Lung (tissue), 12 donors: Measurements from ENCODE around the gene AOAH. TPM values are rescaled to one million over a fixed set of nuclear protein-coding genes. Genes with fewer than 3 reads are reported as not detected.

Experiments used
- ATAC-seq: fragments of 200-7000 bp; cut with Tn5 transposase; one replicate; pipeline ENCODE4 v1.9.1; 2020; ENCODE audit warnings: moderate number of reproducible peaks; ENCODE audit not compliant: insufficient read depth, low FRiP score
- DNase-seq, 3 donors: peaks; one replicate each; pipeline ENCODE4 v3.0.0-alpha.2; 2013 to 2017
- H3K27ac ChIP-seq, 2 donors: one replicate each; pipeline ENCODE4 v1.5.1; 2013; ENCODE audit warnings: mild to moderate bottlenecking in 2 of 2, moderate library complexity in 2 of 2, control low read depth in 1 of 2, inconsistent platforms in 1 of 2, low read depth in 1 of 2, low read length in 1 of 2
- H3K27me3 ChIP-seq, 3 donors: one replicate each; pipeline ENCODE4 v1.5.1; 2013; ENCODE audit warnings: low read length in 2 of 3; ENCODE audit not compliant: control insufficient read depth in 3 of 3, insufficient read depth in 3 of 3
- H3K36me3 ChIP-seq, 4 donors: one replicate each; pipeline ENCODE4 v1.5.1; 2013; ENCODE audit warnings: low read length in 4 of 4, mild to moderate bottlenecking in 1 of 4, moderate library complexity in 1 of 4; ENCODE audit not compliant: control insufficient read depth in 4 of 4, insufficient read depth in 4 of 4
- H3K4me1 ChIP-seq, 5 donors: one replicate each; pipeline ENCODE4 v1.5.1; 2013; ENCODE audit warnings: low read length in 5 of 5, mild to moderate bottlenecking in 2 of 5, moderate library complexity in 1 of 5; ENCODE audit not compliant: control insufficient read depth in 5 of 5, insufficient read depth in 5 of 5
- H3K4me3 ChIP-seq: one replicate; pipeline ENCODE4 v1.5.1; 2013; ENCODE audit warnings: mild to moderate bottlenecking, control low read depth, moderate library complexity
- H3K9ac ChIP-seq, 2 donors: one replicate each; pipeline ENCODE4 v1.5.1; 2013; ENCODE audit warnings: low read length in 2 of 2, control low read depth in 1 of 2; ENCODE audit not compliant: insufficient read depth in 1 of 2
- H3K9me3 ChIP-seq, 4 donors: one replicate each; pipeline ENCODE4 v1.5.1; 2013; ENCODE audit warnings: low read length in 3 of 4, mild to moderate bottlenecking in 1 of 4, moderate library complexity in 1 of 4; ENCODE audit not compliant: control insufficient read depth in 4 of 4, insufficient read depth in 3 of 4
- CTCF ChIP-seq: IDR thresholded peaks from 2 replicates; pipeline ENCODE4 v1.5.1; 2012; ENCODE audit warnings: mild to moderate bottlenecking; ENCODE audit errors: control extremely low read depth, extremely low read depth
- WGBS, 2 donors: extraction: QIAGEN DNeasy Blood & Tissue Kit; methylation state at CpG; one replicate each; pipeline ENCODE4 v1.1.7; 2013; 5-methylcytosine and 5-hydroxymethylcytosine counted together
- polyA plus RNA-seq, 2 donors: library from polyadenylated mRNA; stranded (reverse); fragments of 200-250 nt; gene quantifications; one replicate each; pipeline ENCODE4 v1.2.1, GENCODE V29; 2013
- total RNA-seq, 2 donors: library from RNA; depleted of rRNA in 1 of 2; stranded (reverse); fragments of >200 nt in 1 of 2; gene quantifications; one replicate each; pipeline ENCODE4 v1.2.1, GENCODE V29; 2014 to 2021
- donor health status: control.
- donor health status: control.
- donor health status: Bipolar disorder and iron deficiency.
- donor health status: healthy.
- donor health status: DM: yes; HTN: yes; CAD: no.

The AOAH gene
- total and polyA plus RNA-seq, 4 donors = 4.7 to 36.4 (median 29.0) TPM

GRCh38 chr7:36668080-36668479 lies 56.2 kb downstream of the AOAH start:
- Histone ChIP-seq H3K27ac (no peak overlapping the region), H3K4me3 (no peak overlapping the region), H3K36me3 (no peaks in the 10 kb centered on the region), H3K27me3 (no peaks in the 10 kb centered on the region), H3K9me3 (no peaks in the 10 kb centered on the region), H3K9ac (no peak overlapping the region), H3K4me1 (no peaks in the 10 kb centered on the region)
- TF ChIP-seq CTCF = no peak
- WGBS, 2 donors = 74 to 80% methylated on average over 3 of the region's 3 CpGs
- DNase-seq = no peak
- no peak for ATAC-seq

- Histone ChIP-seq H3K27ac (no peak overlapping the region), H3K27me3 (no peaks in the 10 kb centered on the region), H3K4me3 (no peak overlapping the region), H3K9ac (no peak overlapping the region), H3K4me1 (no peaks in the 10 kb centered on the region), H3K36me3 (no peaks in the 10 kb centered on the region), H3K9me3 (no peaks in the 10 kb centered on the region)
- WGBS, 2 donors = 81 to 94% methylated on average over 2 of the region's 2 CpGs
- ATAC-seq (no peak), DNase-seq (no peak)
- TF ChIP-seq CTCF = no peak
Measured at GRCh38 chr7:36667007-36667745, 57.1 kb downstream of the AOAH start.

GRCh38 chr7:36663481-36663880 lies 60.8 kb downstream of the AOAH start:
- H3K9ac ChIP-seq = no peak overlapping the region
- H3K4me3 ChIP-seq = no peak overlapping the region
- no peaks in the 10 kb centered on the region for H3K27me3 ChIP-seq
- TF ChIP-seq CTCF = no peak
- no peaks in the 10 kb centered on the region for H3K4me1 ChIP-seq
- ATAC-seq (no peak), DNase-seq (no peak)
- WGBS, 2 donors = 63 to 78% methylated on average over 4 of the region's 4 CpGs
- no peaks in the 10 kb centered on the region for H3K36me3 ChIP-seq
- H3K9me3 ChIP-seq = no peaks in the 10 kb centered on the region
- H3K27ac ChIP-seq = no peak overlapping the region
